ENCODE data around the gene ANKIB1.

ANKIB1 gene

GRCh38 chr7:92228100-92228499 is 17.7 kb upstream of the ANKIB1 start:
- TF ChIP-seq LEF1 (IDR thresholded peaks at IDR 0.05; ENCODE audit: borderline replicate concordance): no peak
- ChIA-PET POLR2A (interaction anchor here (1.1 kb wide), 1 partner anchor 219 kb away, joined by 3 read pairs; the partner anchor contains the start of gene GATAD1), CTCF (no interaction called here)
- DNase-seq (ENCODE audit: extremely low spot score): no peak

- TF ChIP-seq ARNT (IDR thresholded peaks at IDR 0.05): no peak
- TF ChIP-seq ZNF384 (IDR thresholded peaks at IDR 0.05): no peak
- no peak for TF ChIP-seq NFRKB (IDR thresholded peaks at IDR 0.05)
- TF ChIP-seq TARDBP (IDR thresholded peaks at IDR 0.05): no peak
- no peak for TF ChIP-seq FOXM1 (IDR thresholded peaks at IDR 0.05; ENCODE audit: borderline replicate concordance)
- TF ChIP-seq HDGF (IDR thresholded peaks at IDR 0.05; ENCODE audit: borderline replicate concordance): no peak
- ChIA-PET POLR2A (no interaction called here), CTCF (no interaction called here)
- DNase-seq (ENCODE audit: extremely low spot score): no peak
Measured at GRCh38 chr7:92228742-92229141, 17.0 kb upstream of the ANKIB1 start.

GRCh38 chr7:92230547-92230946 is 15.2 kb upstream of the ANKIB1 start:
- DNase-seq (ENCODE audit: extremely low spot score): no peak
- TF ChIP-seq L3MBTL2 (conservative IDR thresholded peaks at IDR 0.05) (no peak), BHLHE40 (IDR thresholded peaks at IDR 0.05; ENCODE audit: borderline replicate concordance) (no peak), ELF4 (IDR thresholded peaks at IDR 0.05) (no peak), ZNF384 (IDR thresholded peaks at IDR 0.05) (no peak), LEF1 (IDR thresholded peaks at IDR 0.05; ENCODE audit: borderline replicate concordance) (no peak), CTBP1 (IDR thresholded peaks at IDR 0.05; ENCODE audit: borderline replicate concordance) (no peak), TARDBP (IDR thresholded peaks at IDR 0.05) (no peak), ARNT (IDR thresholded peaks at IDR 0.05) (no peak), HDGF (IDR thresholded peaks at IDR 0.05; ENCODE audit: borderline replicate concordance) (no peak), FOXK2 (IDR thresholded peaks at IDR 0.05) (no peak), FOXA1 (IDR thresholded peaks at IDR 0.05) (no peak), PKNOX1 (IDR thresholded peaks at IDR 0.05) (no peak), NFRKB (IDR thresholded peaks at IDR 0.05) (no peak), SUZ12 (IDR thresholded peaks at IDR 0.05) (no peak)
- CTCF ChIA-PET: no interaction called here
- POLR2A ChIA-PET: no interaction called here

GRCh38 chr7:92242972-92243371 is 2.8 kb upstream of the ANKIB1 start:
- CTCF ChIA-PET: no interaction called here
- TF ChIP-seq LEF1 (IDR thresholded peaks at IDR 0.05; ENCODE audit: borderline replicate concordance): no peak
- TF ChIP-seq L3MBTL2 (conservative IDR thresholded peaks at IDR 0.05): no peak
- TF ChIP-seq PKNOX1 (IDR thresholded peaks at IDR 0.05): no peak
- no peak for TF ChIP-seq NFRKB (IDR thresholded peaks at IDR 0.05)
- TF ChIP-seq FOXM1 (IDR thresholded peaks at IDR 0.05; ENCODE audit: borderline replicate concordance): no peak
- TF ChIP-seq SUZ12 (IDR thresholded peaks at IDR 0.05): no peak
- no peak for TF ChIP-seq CTBP1 (IDR thresholded peaks at IDR 0.05; ENCODE audit: borderline replicate concordance)
- TF ChIP-seq TARDBP (IDR thresholded peaks at IDR 0.05): no peak
- no peak for TF ChIP-seq ARNT (IDR thresholded peaks at IDR 0.05)
- no peak for TF ChIP-seq BHLHE40 (IDR thresholded peaks at IDR 0.05; ENCODE audit: borderline replicate concordance)
- no peak for TF ChIP-seq SP1 (IDR thresholded peaks at IDR 0.05)
- no peak for TF ChIP-seq FOXA1 (IDR thresholded peaks at IDR 0.05)
- DNase-seq (ENCODE audit: extremely low spot score): no peak
- POLR2A ChIA-PET: no interaction called here

GRCh38 chr7:92244808-92245486 is 827 bp upstream of the ANKIB1 start:
- CTCF ChIA-PET: interaction anchor here (0.7 to 1.0 kb wide), 3 partner anchors 51 to 202 kb away, joined by 3 to 4 read pairs (median 3); partner anchors contain the start of gene GATAD1
- POLR2A ChIA-PET: interaction anchor here (0.6 to 1.9 kb wide), 17 partner anchors 11 to 215 kb away, joined by 3 to 22 read pairs (median 4); partner anchors contain the start of genes CYP51A1 and GATAD1
- TF ChIP-seq L3MBTL2 (conservative IDR thresholded peaks at IDR 0.05) (no peak), TARDBP (IDR thresholded peaks at IDR 0.05) (no peak), ZNF384 (IDR thresholded peaks at IDR 0.05) (no peak), ARNT (IDR thresholded peaks at IDR 0.05) (no peak), BHLHE40 (IDR thresholded peaks at IDR 0.05; ENCODE audit: borderline replicate concordance) (no peak), FOXK2 (IDR thresholded peaks at IDR 0.05) (no peak), NFRKB (IDR thresholded peaks at IDR 0.05) (no peak), SP1 (IDR thresholded peaks at IDR 0.05) (no peak), FOXM1 (IDR thresholded peaks at IDR 0.05; ENCODE audit: borderline replicate concordance) (no peak), SUZ12 (IDR thresholded peaks at IDR 0.05) (no peak), CTBP1 (IDR thresholded peaks at IDR 0.05; ENCODE audit: borderline replicate concordance) (no peak), PKNOX1 (IDR thresholded peaks at IDR 0.05) (no peak), ELF4 (IDR thresholded peaks at IDR 0.05) (no peak), FOXA1 (IDR thresholded peaks at IDR 0.05) (no peak), LEF1 (IDR thresholded peaks at IDR 0.05; ENCODE audit: borderline replicate concordance) (no peak), HDGF (IDR thresholded peaks at IDR 0.05; ENCODE audit: borderline replicate concordance) (no peak)
- no peak for DNase-seq (ENCODE audit: extremely low spot score)

GRCh38 chr7:92246360-92247101 is 757 bp downstream of the ANKIB1 start:
- POLR2A ChIA-PET: interaction anchor here (0.8 to 1.9 kb wide), 17 partner anchors 9 to 214 kb away, joined by 3 to 22 read pairs (median 4); partner anchors contain the start of genes CYP51A1 and GATAD1
- TF ChIP-seq HDGF (IDR thresholded peaks at IDR 0.05; ENCODE audit: borderline replicate concordance) (no peak), TARDBP (IDR thresholded peaks at IDR 0.05) (no peak), L3MBTL2 (conservative IDR thresholded peaks at IDR 0.05) (no peak), PKNOX1 (IDR thresholded peaks at IDR 0.05) (no peak), SUZ12 (IDR thresholded peaks at IDR 0.05) (no peak)
- CTCF ChIA-PET: interaction anchor here (0.6 to 0.8 kb wide), 2 partner anchors 69 to 201 kb away, joined by 3 read pairs; partner anchors contain the start of gene GATAD1
- peak; percentile 37 for DNase-seq (ENCODE audit: extremely low spot score)

Measured in HEK293T (cell line).